ENCODE measurements around the gene TLL2.

DNA sequence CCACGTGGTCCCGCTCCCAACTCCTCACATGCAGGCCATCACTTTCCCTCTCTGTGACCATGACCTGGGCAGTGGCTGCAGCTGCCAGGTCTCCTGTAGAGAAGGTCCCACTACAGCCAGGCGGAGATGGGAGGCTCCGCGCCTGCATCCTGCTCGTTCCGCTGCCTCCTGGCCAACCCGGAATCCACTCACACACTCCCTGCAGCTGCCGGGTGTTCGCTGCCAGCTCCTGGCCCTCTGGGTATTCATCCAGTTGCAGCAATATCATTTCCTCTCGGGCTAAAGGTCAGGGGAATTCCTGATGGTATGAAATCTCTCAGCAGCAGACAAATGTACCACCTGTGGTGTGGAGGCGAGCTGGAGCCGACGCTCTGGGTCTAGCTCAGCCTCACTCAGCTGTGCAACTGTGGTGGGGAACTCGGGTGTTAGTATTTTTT lies 65.7 kb downstream of the TLL2 start:
- TF ChIP-seq, protein P1, sequence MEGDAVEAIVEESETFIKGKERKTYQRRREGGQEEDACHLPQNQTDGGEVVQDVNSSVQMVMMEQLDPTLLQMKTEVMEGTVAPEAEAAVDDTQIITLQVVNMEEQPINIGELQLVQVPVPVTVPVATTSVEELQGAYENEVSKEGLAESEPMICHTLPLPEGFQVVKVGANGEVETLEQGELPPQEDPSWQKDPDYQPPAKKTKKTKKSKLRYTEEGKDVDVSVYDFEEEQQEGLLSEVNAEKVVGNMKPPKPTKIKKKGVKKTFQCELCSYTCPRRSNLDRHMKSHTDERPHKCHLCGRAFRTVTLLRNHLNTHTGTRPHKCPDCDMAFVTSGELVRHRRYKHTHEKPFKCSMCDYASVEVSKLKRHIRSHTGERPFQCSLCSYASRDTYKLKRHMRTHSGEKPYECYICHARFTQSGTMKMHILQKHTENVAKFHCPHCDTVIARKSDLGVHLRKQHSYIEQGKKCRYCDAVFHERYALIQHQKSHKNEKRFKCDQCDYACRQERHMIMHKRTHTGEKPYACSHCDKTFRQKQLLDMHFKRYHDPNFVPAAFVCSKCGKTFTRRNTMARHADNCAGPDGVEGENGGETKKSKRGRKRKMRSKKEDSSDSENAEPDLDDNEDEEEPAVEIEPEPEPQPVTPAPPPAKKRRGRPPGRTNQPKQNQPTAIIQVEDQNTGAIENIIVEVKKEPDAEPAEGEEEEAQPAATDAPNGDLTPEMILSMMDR (IDR thresholded peaks at IDR 0.05) = no peak
- TF ChIP-seq EP300 (IDR thresholded peaks at IDR 0.05) (no peak), POLR2A (IDR thresholded peaks at IDR 0.05) (no peak), POLR2AphosphoS5 (IDR thresholded peaks at IDR 0.05) (no peak)

All from gastroesophageal sphincter (tissue), 3 donors.